Panc1 (cell line): ENCODE results near the gene ARHGAP25. TPM values are rescaled to one million over a fixed set of nuclear protein-coding genes. Genes with fewer than 3 reads are reported as not detected.

Experiments
- ATAC-seq: fragments of 200-7000 bp; cut with Tn5 transposase; 2 replicates; pipeline ENCODE4 v1.9.1; 2020; ENCODE audit warnings: mild to moderate bottlenecking, moderate library complexity
- BruUV-seq: library from RNA; stranded (reverse); fragments of 400-500 nt; replicated peaks from 2 replicates; lab custom pipeline; 2021; lab: Mats Ljungman, UMichigan
- CTCF ChIA-PET: fragments of 300-600 bp; sonication (Branson Sonifier 250); formaldehyde crosslinking; loops from one replicate; lab custom pipeline; 2022; ENCODE audit warnings: antibody characterized with exemption; lab: Charles Lee
- POLR2A ChIA-PET: fragments of 300-600 bp; sonication (Branson Sonifier 250); formaldehyde crosslinking; loops from one replicate; lab custom pipeline; 2022; ENCODE audit warnings: antibody characterized with exemption; lab: Charles Lee
- DNase-seq: peaks from one replicate; pipeline ENCODE4 v3.0.0-alpha.2; 2010; ENCODE audit warnings: low read depth, low spot score
- H3K27ac ChIP-seq: 2 replicates; pipeline ENCODE4 v1.5.1; 2011; ENCODE audit warnings: mild to moderate bottlenecking, low read length, inconsistent platforms
- H3K27me3 ChIP-seq: fragments of 200-500 bp; sonication (Bioruptor generic); 2 replicates; pipeline ENCODE4 v1.6.0; 2014; ENCODE audit warnings: low read length, inconsistent platforms; ENCODE audit not compliant: control insufficient read depth, insufficient read depth
- H3K36me3 ChIP-seq: fragments of 200-500 bp; sonication (Bioruptor generic); 2 replicates; pipeline ENCODE4 v1.5.1; 2014; ENCODE audit warnings: inconsistent platforms, mild to moderate bottlenecking, low read length, moderate library complexity; ENCODE audit not compliant: control insufficient read depth, insufficient read depth
- H3K4me1 ChIP-seq: 2 replicates; pipeline ENCODE4 v1.5.1; 2011; ENCODE audit warnings: inconsistent platforms, mild to moderate bottlenecking, low read length, moderate library complexity; ENCODE audit not compliant: control insufficient read depth, insufficient read depth
- H3K4me3 ChIP-seq, 2 experiments: 2 replicates each; pipeline ENCODE4 v1.5.1; 2011 to 2012; ENCODE audit warnings: low read depth in 2 of 2, low read length in 2 of 2, mild to moderate bottlenecking in 2 of 2, inconsistent platforms in 1 of 2, moderate library complexity in 1 of 2
- H3K9me3 ChIP-seq: fragments of 200-500 bp; sonication (Bioruptor generic); 2 replicates; pipeline ENCODE4 v1.5.1; 2014; ENCODE audit warnings: low read depth, mild to moderate bottlenecking, inconsistent platforms, low read length, moderate library complexity; ENCODE audit not compliant: control insufficient read depth, insufficient read depth
- POLR2AphosphoS5 ChIP-seq: IDR thresholded peaks from 2 replicates; pipeline ENCODE4 v1.6.1; 2012; ENCODE audit warnings: mild to moderate bottlenecking, low read depth, low read length, moderate library complexity
- REST ChIP-seq, 2 experiments: IDR thresholded peaks; 2 replicates each; pipeline ENCODE4 v1.6.1; 2011 to 2012; ENCODE audit warnings: low read depth in 2 of 2, control low read depth in 1 of 2, low read length in 1 of 2, mild to moderate bottlenecking in 1 of 2, moderate library complexity in 1 of 2; ENCODE audit not compliant: insufficient read depth in 1 of 2
- SIN3A ChIP-seq: IDR thresholded peaks from 2 replicates; pipeline ENCODE4 v1.6.1; 2012; ENCODE audit warnings: low read depth, mild to moderate bottlenecking, low read length, moderate library complexity, borderline replicate concordance; ENCODE audit not compliant: insufficient read depth
- TCF7L2 ChIP-seq: IDR thresholded peaks from 2 replicates; pipeline ENCODE4 v1.6.1; 2011; ENCODE audit warnings: mild to moderate bottlenecking, low read depth, low read length, inconsistent platforms
- in situ Hi-C: cut with HindIII; loops from 2 replicates; pipeline ENCODE4 v1.10.0; 2016; ENCODE audit warnings: low sequenced_read_pairs, low pct_unique_long_range_greater_than_20kb
- intact Hi-C: fragments of 100-400 bp; cut with micrococcal nuclease; formaldehyde crosslinking; loops from one replicate; pipeline ENCODE4 v1.10.0; 2022; ENCODE audit not compliant: unreplicated experiment
- total RNA-seq: library from RNA; stranded (reverse); gene quantifications from one replicate; pipeline ENCODE4 v1.2.1, GENCODE V29; 2021; ENCODE audit not compliant: unreplicated experiment
- TF ChIP-seq, protein P1 (sequence below): fragments of 450-650 bp; IDR thresholded peaks from 2 replicates; pipeline ENCODE4 v1.5.1; 2017; ENCODE audit warnings: mild to moderate bottlenecking

ARHGAP25 gene
- total RNA-seq, 1 experiment from 2014 or later = 0.49 TPM

- DNase-seq (no peak), ATAC-seq (no peak)
- CTCF ChIA-PET = no interaction called here
- no TSS peak for BruUV-seq
- TF ChIP-seq TCF7L2 = no peak
- TF ChIP-seq POLR2AphosphoS5 = no peak
- TF ChIP-seq REST (IDR thresholded peaks at IDR 0.05; ENCODE audit: insufficient read depth in 1 of 2, low read depth in 2 of 2, low read length in 1 of 2) = no peak
- TF ChIP-seq, protein P1, sequence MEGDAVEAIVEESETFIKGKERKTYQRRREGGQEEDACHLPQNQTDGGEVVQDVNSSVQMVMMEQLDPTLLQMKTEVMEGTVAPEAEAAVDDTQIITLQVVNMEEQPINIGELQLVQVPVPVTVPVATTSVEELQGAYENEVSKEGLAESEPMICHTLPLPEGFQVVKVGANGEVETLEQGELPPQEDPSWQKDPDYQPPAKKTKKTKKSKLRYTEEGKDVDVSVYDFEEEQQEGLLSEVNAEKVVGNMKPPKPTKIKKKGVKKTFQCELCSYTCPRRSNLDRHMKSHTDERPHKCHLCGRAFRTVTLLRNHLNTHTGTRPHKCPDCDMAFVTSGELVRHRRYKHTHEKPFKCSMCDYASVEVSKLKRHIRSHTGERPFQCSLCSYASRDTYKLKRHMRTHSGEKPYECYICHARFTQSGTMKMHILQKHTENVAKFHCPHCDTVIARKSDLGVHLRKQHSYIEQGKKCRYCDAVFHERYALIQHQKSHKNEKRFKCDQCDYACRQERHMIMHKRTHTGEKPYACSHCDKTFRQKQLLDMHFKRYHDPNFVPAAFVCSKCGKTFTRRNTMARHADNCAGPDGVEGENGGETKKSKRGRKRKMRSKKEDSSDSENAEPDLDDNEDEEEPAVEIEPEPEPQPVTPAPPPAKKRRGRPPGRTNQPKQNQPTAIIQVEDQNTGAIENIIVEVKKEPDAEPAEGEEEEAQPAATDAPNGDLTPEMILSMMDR = no peak
- no peak for TF ChIP-seq SIN3A
- Histone ChIP-seq H3K4me1 (no peaks in the 10 kb centered on the region), H3K4me3 (no peak overlapping the region), H3K27me3 (no peaks in the 10 kb centered on the region), H3K27ac (no peak overlapping the region), H3K9me3 (no peaks in the 10 kb centered on the region), H3K36me3 (no peaks in the 10 kb centered on the region)
- in situ Hi-C loops (no loop called here), intact Hi-C loops (no loop called here)
- POLR2A ChIA-PET = no interaction called here
These were observed 58.1 kb downstream of the ARHGAP25 start for GRCh38 chr2:68792751-68793150.

DNA sequence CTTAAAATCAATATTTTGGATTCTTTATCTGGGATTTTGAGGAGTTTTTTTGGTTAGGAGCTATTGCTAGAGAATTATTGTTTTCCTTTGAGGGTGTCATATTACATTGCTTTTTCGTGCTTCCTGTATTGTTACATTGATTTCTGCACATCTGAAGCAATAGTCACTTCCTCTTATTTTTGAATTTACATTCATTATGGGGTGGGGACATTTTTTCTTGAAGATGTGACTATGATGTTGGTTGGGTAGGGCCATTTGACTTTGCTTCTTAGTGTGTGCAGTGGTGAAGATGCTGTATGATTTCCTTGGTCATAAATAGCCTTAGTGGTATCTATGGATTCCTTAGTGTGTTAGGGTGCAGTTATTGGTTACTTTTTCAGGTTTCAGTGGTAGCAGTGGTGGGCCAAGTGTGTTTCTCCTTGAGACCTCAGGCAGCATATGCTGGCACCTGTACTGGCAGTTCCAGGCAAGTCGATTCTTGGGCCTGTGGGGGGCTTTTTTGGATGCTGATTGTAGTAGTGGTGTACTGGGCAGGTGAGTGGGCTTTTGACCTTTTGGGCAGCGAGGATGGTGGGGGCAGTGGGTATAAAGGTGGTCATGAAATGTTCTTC, 61.8 kb downstream of the ARHGAP25 start:
- BruUV-seq = no TSS peak
- no peak for ATAC-seq
- ChIA-PET POLR2A (no interaction called here), CTCF (no interaction called here)
- intact Hi-C loops = no loop called here
- in situ Hi-C loops = no loop called here
- no peak overlapping the region for H3K4me3 ChIP-seq
- H3K9me3 ChIP-seq = no peaks in the 10 kb centered on the region
- DNase-seq = no peak
- H3K4me1 ChIP-seq = no peaks in the 10 kb centered on the region
- TF ChIP-seq, protein P1 = no peak
- H3K27me3 ChIP-seq = no peaks in the 10 kb centered on the region
- no peaks in the 10 kb centered on the region for H3K36me3 ChIP-seq
- H3K27ac ChIP-seq = no peak overlapping the region
